CD4-positive, alpha-beta memory T cell (primary cell): ENCODE results near the gene ATXN1. TPM values are rescaled to one million over a fixed set of nuclear protein-coding genes. Genes with fewer than 3 reads are reported as not detected.
A peak's percentile ranks its signal among the peaks of the same experiment; 100 is the strongest.

Experiments used
- CTCF ChIA-PET: fragments of 350-600 bp; sonication (Branson Sonifier 250); formaldehyde crosslinking; loops from one replicate; lab custom pipeline; 2021; ENCODE audit warnings: inconsistent platforms; ENCODE audit not compliant: partially characterized antibody; lab: Charles Lee
- POLR2A ChIA-PET: fragments of 350-600 bp; sonication (Branson Sonifier 250); formaldehyde crosslinking; loops from one replicate; lab custom pipeline; 2021; ENCODE audit not compliant: partially characterized antibody; lab: Charles Lee
- DNase-seq, 5 donors: peaks; one replicate each; pipeline versions ENCODE4 v3.0.0 to v3.0.0-alpha.2; 2020 to 2022; ENCODE audit warnings: mixed read lengths in 1 of 5
- H3K27ac ChIP-seq: one replicate; pipeline ENCODE4 v1.7.0; 2013; ENCODE audit warnings: low read depth, low read length
- H3K27me3 ChIP-seq: 2 replicates; pipeline ENCODE4 v1.7.0; 2013; ENCODE audit warnings: mild to moderate bottlenecking, low read length, moderate library complexity; ENCODE audit not compliant: insufficient read depth
- H3K36me3 ChIP-seq: 2 replicates; pipeline ENCODE4 v1.7.0; 2013; ENCODE audit warnings: mild to moderate bottlenecking, low read length, moderate library complexity; ENCODE audit not compliant: insufficient read depth
- H3K4me1 ChIP-seq: 2 replicates; pipeline ENCODE4 v1.7.0; 2013; ENCODE audit warnings: mild to moderate bottlenecking, low read length, moderate library complexity; ENCODE audit not compliant: insufficient read depth
- H3K4me3 ChIP-seq, 2 donors: one replicate each; pipeline ENCODE4 v1.7.0; 2013; ENCODE audit warnings: low read length in 2 of 2, mild to moderate bottlenecking in 1 of 2
- H3K9me3 ChIP-seq, 2 donors: one replicate each; pipeline ENCODE4 v1.7.0; 2013; ENCODE audit warnings: low read length in 2 of 2, control low read depth in 1 of 2; ENCODE audit not compliant: control insufficient read depth in 1 of 2
- H3K27ac Mint-ChIP-seq, 7 donors: one replicate each; pipeline ENCODE4 v1.8.0; 2020 to 2021; ENCODE audit warnings: mixed read lengths in 7 of 7, mild to moderate bottlenecking in 6 of 7, inconsistent platforms in 3 of 7, moderate library complexity in 3 of 7
- H3K27me3 Mint-ChIP-seq, 2 donors: one replicate each; pipeline ENCODE4 v1.8.0; 2020 to 2021; ENCODE audit warnings: mixed read lengths in 2 of 2
- H3K36me3 Mint-ChIP-seq, 2 donors: one replicate each; pipeline ENCODE4 v1.8.0; 2020 to 2021; ENCODE audit warnings: mixed read lengths in 2 of 2, inconsistent platforms in 1 of 2, mild to moderate bottlenecking in 1 of 2
- H3K4me1 Mint-ChIP-seq, 4 donors: one replicate each; pipeline ENCODE4 v1.8.0; 2020 to 2021; ENCODE audit warnings: mixed read lengths in 4 of 4, mild to moderate bottlenecking in 1 of 4
- H3K4me3 Mint-ChIP-seq, 8 donors: one replicate each; pipeline ENCODE4 v1.8.0; 2020 to 2021; ENCODE audit warnings: mixed read lengths in 8 of 8, mild to moderate bottlenecking in 7 of 8, moderate library complexity in 6 of 8, inconsistent platforms in 3 of 8
- H3K9me3 Mint-ChIP-seq, 8 donors: one replicate each; pipeline ENCODE4 v1.8.0; 2020 to 2021; ENCODE audit warnings: mixed read lengths in 8 of 8, mild to moderate bottlenecking in 5 of 8, inconsistent platforms in 3 of 8, moderate library complexity in 1 of 8
- intact Hi-C: fragments of 100-400 bp; cut with micrococcal nuclease; formaldehyde crosslinking; loops from one replicate; pipeline ENCODE4 v1.15.1; 2023
- polyA plus RNA-seq, 2 donors: library from polyadenylated mRNA; unstranded; fragments of 300-500 nt; fragmentation: Illumina TruSeq; gene quantifications; one replicate each; pipeline ENCODE4 v1.2.3, GENCODE V29; 2021
- total RNA-seq, 2 experiments: library from RNA; stranded (reverse); gene quantifications; one replicate each; pipeline ENCODE4 v1.2.3, GENCODE V29; 2021

Gene ATXN1
- total and polyA plus RNA-seq, 4 experiments from 2014 or later: 10.5 to 97.4 (median 56.9) TPM

DNA sequence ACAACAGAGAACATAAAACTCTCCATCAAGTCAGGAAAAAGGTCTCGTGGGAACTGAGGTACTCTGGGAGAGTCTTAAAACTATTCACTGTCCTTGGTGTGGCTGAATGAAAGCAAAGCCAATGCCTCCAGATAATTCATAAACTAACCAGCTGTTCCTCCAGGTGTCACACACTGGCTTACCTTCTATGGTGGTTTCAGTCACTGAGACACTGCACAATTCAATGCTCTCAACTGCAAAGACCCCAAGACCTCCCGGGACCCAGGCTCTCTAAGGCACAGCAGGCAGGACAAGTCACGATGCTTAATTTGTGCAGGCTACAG is 422.0 kb downstream of the ATXN1 start:
- Histone ChIP-seq H3K36me3 (no peaks in the 10 kb centered on the region), H3K27ac (no peak overlapping the region), H3K4me3 (no peak overlapping the region), H3K9me3 (no peaks in the 10 kb centered on the region), H3K27me3 (no peaks in the 10 kb centered on the region), H3K4me1 (no peaks in the 10 kb centered on the region)
- Mint-ChIP-seq H3K36me3 (no peaks in the 10 kb centered on the region), H3K4me3 (no peak overlapping the region), H3K27me3 (no peaks in the 10 kb centered on the region), H3K4me1 (peaks cover 0 to 13% (median 4%) of the 10 kb centered on the region in 4 donors), H3K9me3 (no peaks in the 10 kb centered on the region), H3K27ac (peak overlapping the region in 4 of 7 donors; percentile 8 to 89 (median 67))
- ChIA-PET CTCF (interaction anchor here (0.8 to 1.5 kb wide), 4 partner anchors 18 to 432 kb away, joined by 3 read pairs; no protein-coding TSS in a partner anchor), POLR2A (no interaction called here)
- intact Hi-C loops: no loop called here
- DNase-seq: no peak

DNA sequence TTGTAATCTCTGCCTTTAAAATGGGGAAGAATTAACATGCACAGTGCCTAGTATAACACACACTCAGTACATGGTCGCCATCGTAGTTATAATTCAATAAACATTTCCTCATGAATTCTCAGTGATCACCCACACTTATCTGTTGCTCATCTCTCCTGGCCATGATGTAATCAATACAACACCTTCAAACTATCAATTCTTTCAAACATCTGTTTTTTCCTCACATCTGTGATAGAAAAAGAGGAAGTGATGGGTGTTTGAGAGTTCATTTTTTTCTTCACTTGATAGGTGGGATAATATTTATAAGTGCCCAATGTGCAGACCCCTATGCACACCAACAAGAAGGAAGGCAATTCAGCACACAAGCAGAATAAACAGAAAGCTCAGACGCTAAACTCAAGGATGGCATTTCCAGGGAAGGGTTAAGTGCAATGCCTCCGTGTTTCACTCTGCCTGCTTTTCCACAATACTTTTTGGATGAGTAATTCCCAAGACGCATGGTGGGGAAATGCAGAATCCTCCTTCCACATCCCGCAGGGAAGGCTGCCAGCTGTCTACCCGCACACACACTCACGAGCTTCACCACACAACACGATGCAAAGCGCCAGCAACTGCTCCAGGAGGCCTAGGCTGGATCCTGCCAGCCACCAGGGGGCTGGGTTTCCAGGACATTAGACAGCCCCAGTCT is 422.5 kb downstream of the ATXN1 start:
- Histone ChIP-seq H3K4me3 (no peak overlapping the region), H3K36me3 (no peaks in the 10 kb centered on the region), H3K9me3 (no peaks in the 10 kb centered on the region), H3K27ac (no peak overlapping the region), H3K4me1 (no peaks in the 10 kb centered on the region), H3K27me3 (no peaks in the 10 kb centered on the region)
- intact Hi-C loops: no loop called here
- no peaks in the 10 kb centered on the region for H3K9me3 Mint-ChIP-seq
- ChIA-PET POLR2A (no interaction called here), CTCF (interaction anchor here (0.8 to 1.5 kb wide), 4 partner anchors 19 to 433 kb away, joined by 3 read pairs; no protein-coding TSS in a partner anchor)
- no peak overlapping the region for H3K4me3 Mint-ChIP-seq
- peaks cover 0 to 13% (median 3%) of the 10 kb centered on the region in 4 donors for H3K4me1 Mint-ChIP-seq
- no peak for DNase-seq
- H3K27me3 Mint-ChIP-seq: no peaks in the 10 kb centered on the region
- H3K27ac Mint-ChIP-seq: peak overlapping the region in 2 of 7 donors; percentile 17 to 65
- H3K36me3 Mint-ChIP-seq: no peaks in the 10 kb centered on the region

DNA sequence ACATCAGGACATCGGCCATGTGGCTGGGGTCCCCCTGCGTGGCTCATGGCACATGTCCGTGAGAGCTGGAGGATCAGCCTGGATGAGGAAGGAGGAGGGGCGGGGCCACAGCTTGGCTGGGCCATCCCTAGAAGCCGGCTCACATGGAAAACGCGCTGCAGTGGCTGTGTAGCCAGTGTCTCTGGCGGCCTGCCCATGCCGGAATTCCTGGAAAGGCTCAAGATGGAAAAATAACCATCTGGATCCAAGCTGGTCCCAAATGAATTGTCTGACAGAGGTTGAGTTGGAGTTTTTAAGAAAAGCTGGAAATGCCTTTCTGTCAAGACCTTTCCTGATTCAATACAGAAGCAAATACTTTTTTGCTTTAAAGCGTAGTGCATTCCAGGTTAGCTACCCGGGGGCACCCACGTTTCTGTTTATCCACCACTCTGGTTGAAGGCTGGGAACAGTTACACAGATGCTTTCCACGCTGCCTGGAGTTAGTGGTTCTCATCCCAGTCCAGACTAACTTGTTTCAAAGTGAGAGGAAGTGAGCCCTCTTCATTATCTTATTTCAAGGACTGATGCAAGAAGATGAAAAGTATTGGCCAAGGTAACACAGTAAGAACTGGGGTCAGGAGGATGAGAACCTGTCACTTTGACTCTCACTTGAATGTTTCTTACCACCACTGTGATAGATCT is 423.8 kb downstream of the ATXN1 start:
- intact Hi-C loops: no loop called here
- Histone ChIP-seq H3K36me3 (no peaks in the 10 kb centered on the region), H3K4me1 (peaks cover 4% of the 10 kb centered on the region), H3K27ac (no peak overlapping the region), H3K9me3 (no peaks in the 10 kb centered on the region), H3K4me3 (no peak overlapping the region), H3K27me3 (no peaks in the 10 kb centered on the region)
- H3K4me1 Mint-ChIP-seq: peaks cover 0 to 13% (median 2%) of the 10 kb centered on the region in 4 donors
- no peak for DNase-seq
- H3K27ac Mint-ChIP-seq: peak overlapping the region in 2 of 7 donors; percentile 59 to 68
- no peaks in the 10 kb centered on the region for H3K36me3 Mint-ChIP-seq
- H3K9me3 Mint-ChIP-seq: no peaks in the 10 kb centered on the region
- ChIA-PET CTCF (interaction anchor here (1.6 to 9.7 kb wide), 2 partner anchors 16 to 426 kb away, joined by 4 to 150 read pairs; no protein-coding TSS in a partner anchor), POLR2A (interaction anchor here (0.5 kb wide), 1 partner anchor 98 kb away, joined by 3 read pairs; no protein-coding TSS in a partner anchor)
- H3K27me3 Mint-ChIP-seq: no peaks in the 10 kb centered on the region
- H3K4me3 Mint-ChIP-seq: no peak overlapping the region

DNA sequence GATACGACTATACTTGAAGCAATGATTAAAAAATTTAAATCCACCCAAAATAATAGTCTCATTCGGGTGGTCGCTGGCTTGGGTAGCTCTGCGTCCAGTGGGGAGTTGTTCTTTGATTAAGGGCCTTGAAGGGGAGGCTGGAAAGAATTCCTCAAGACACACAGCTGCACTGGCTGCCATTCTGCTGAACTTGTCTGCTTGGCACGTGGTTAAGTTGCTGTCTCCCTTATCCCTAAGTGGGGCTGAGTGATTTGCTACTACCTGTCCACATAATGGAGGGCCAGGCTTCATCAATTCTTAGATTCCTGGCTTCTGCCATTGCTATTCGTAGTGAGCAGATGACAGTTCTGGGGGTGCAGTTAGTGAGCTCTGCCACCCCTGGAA is 424.4 kb downstream of the ATXN1 start:
- Histone ChIP-seq H3K9me3 (no peaks in the 10 kb centered on the region), H3K27me3 (no peaks in the 10 kb centered on the region), H3K36me3 (no peaks in the 10 kb centered on the region), H3K4me3 (no peak overlapping the region), H3K4me1 (peaks cover 9% of the 10 kb centered on the region), H3K27ac (no peak overlapping the region)
- intact Hi-C loops: no loop called here
- DNase-seq: no peak
- ChIA-PET CTCF (interaction anchor here (1.6 to 9.7 kb wide), 2 partner anchors 16 to 426 kb away, joined by 4 to 150 read pairs; no protein-coding TSS in a partner anchor), POLR2A (no interaction called here)
- H3K4me1 Mint-ChIP-seq: peaks cover 0 to 13% (median 2%) of the 10 kb centered on the region in 4 donors
- peak overlapping the region in 1 of 7 donors; percentile 56 for H3K27ac Mint-ChIP-seq
- H3K27me3 Mint-ChIP-seq: no peaks in the 10 kb centered on the region
- no peaks in the 10 kb centered on the region for H3K36me3 Mint-ChIP-seq
- no peaks in the 10 kb centered on the region for H3K9me3 Mint-ChIP-seq
- no peak overlapping the region for H3K4me3 Mint-ChIP-seq

DNA sequence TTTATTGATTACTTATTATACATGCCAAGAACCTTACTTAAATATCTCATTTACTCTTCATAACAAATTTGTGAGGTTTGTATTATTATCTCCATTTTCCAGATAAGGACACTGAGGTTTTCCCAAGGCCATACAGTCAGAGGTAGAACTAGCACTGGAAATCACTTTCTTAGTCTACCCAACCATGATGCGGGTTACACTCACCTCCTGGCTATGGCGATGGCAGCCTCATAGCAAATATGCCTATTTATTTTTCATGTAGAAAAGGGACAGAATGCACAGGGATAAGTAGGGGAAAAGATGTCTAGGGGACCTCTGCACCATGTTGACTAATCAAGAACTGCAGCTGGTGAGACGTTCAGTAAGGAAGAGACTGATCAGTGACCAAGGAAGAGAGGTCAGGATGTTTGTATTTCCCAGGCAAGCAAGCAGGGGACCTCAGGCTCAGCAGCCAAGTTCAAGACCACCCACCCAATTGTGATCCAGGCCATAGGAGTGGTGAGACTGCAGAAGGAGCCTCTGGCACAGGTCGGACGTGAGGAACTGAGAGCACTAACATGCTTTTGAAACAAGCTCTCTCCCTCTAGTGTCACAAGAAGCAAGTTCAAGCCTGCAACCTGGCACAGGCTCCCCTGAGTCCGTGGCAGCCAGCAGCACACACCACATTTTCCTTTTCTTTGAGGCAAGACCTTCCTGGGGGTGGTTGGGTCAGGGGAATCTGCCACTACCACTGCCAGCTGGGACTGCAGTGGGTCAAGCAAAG is 425.0 kb downstream of the ATXN1 start:
- no peaks in the 10 kb centered on the region for H3K9me3 Mint-ChIP-seq
- no peaks in the 10 kb centered on the region for H3K27me3 Mint-ChIP-seq
- no peaks in the 10 kb centered on the region for H3K36me3 Mint-ChIP-seq
- H3K27me3 ChIP-seq: no peaks in the 10 kb centered on the region
- H3K4me3 ChIP-seq: no peak overlapping the region
- peaks cover 0 to 13% (median 2%) of the 10 kb centered on the region in 4 donors for H3K4me1 Mint-ChIP-seq
- DNase-seq: no peak
- CTCF ChIA-PET: interaction anchor here (1.6 to 9.7 kb wide), 2 partner anchors 15 to 427 kb away, joined by 4 to 150 read pairs; no protein-coding TSS in a partner anchor
- no peaks in the 10 kb centered on the region for H3K36me3 ChIP-seq
- intact Hi-C loops: no loop called here
- peaks cover 16% of the 10 kb centered on the region for H3K4me1 ChIP-seq
- H3K4me3 Mint-ChIP-seq: no peak overlapping the region
- no peaks in the 10 kb centered on the region for H3K9me3 ChIP-seq
- no peak overlapping the region for H3K27ac ChIP-seq
- peak overlapping the region; percentile 0 to 79 (median 30) for H3K27ac Mint-ChIP-seq
- POLR2A ChIA-PET: no interaction called here

DNA sequence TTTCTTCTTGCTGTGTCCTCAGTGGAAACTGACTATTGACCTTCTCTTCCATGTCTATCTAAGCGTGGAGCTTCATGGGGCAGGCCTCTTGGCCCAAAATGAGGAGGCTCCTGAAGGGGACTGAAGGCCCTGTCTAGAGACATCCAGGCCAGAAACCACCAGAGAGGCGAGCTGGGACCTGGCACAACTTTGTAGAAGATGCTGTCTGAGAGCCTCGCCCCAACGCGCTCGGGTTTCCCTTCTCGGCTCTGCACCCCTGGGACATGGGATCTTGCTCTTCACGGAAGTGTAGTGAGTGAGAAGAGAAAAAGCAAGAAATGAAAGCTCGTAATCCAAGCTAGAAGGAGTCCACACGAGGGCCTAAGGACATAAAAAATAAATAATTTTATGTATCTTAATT is 426.1 kb downstream of the ATXN1 start:
- POLR2A ChIA-PET: interaction anchor here (1.6 to 1.9 kb wide), 2 partner anchors 13 to 75 kb away, joined by 3 read pairs; no protein-coding TSS in a partner anchor
- Histone ChIP-seq H3K27me3 (no peaks in the 10 kb centered on the region), H3K4me3 (no peak overlapping the region), H3K27ac (no peak overlapping the region), H3K4me1 (peaks cover 18% of the 10 kb centered on the region), H3K9me3 (no peaks in the 10 kb centered on the region), H3K36me3 (no peaks in the 10 kb centered on the region)
- no peaks in the 10 kb centered on the region for H3K9me3 Mint-ChIP-seq
- H3K4me3 Mint-ChIP-seq: no peak overlapping the region
- CTCF ChIA-PET: interaction anchor here (1.2 to 9.7 kb wide), 4 partner anchors 14 to 428 kb away, joined by 3 to 150 read pairs (median 26); partner anchors contain the start of gene ATXN1
- intact Hi-C loops: no loop called here
- peaks cover 0 to 10% (median 5%) of the 10 kb centered on the region in 4 donors for H3K4me1 Mint-ChIP-seq
- H3K27me3 Mint-ChIP-seq: no peaks in the 10 kb centered on the region
- no peak for DNase-seq
- H3K27ac Mint-ChIP-seq: peak overlapping the region in 5 of 7 donors; percentile 6 to 29 (median 19)
- H3K36me3 Mint-ChIP-seq: no peaks in the 10 kb centered on the region
